Skeletal muscle satellite cell (primary cell): ENCODE data around the gene GNS.

Experiments used
- H3K27me3 ChIP-seq: 2 replicates; pipeline ENCODE4 v1.7.0; 2013; ENCODE audit warnings: low read length; ENCODE audit not compliant: control insufficient read depth, insufficient read depth
- H3K36me3 ChIP-seq: 2 replicates; pipeline ENCODE4 v1.7.0; 2013; ENCODE audit warnings: mild to moderate bottlenecking, control low read depth, low read length; ENCODE audit not compliant: insufficient read depth
- H3K4me1 ChIP-seq: 2 replicates; pipeline ENCODE4 v1.7.0; 2013; ENCODE audit warnings: low read length; ENCODE audit not compliant: control insufficient read depth, insufficient read depth
- H3K4me2 ChIP-seq: 2 replicates; pipeline ENCODE4 v1.7.0; 2013; ENCODE audit warnings: mild to moderate bottlenecking, low read length
- H3K4me3 ChIP-seq: 2 replicates; pipeline ENCODE4 v1.7.0; 2013; ENCODE audit warnings: low read length
- H3K9ac ChIP-seq: 2 replicates; pipeline ENCODE4 v1.7.0; 2013; ENCODE audit warnings: mild to moderate bottlenecking, low read depth, low read length, moderate library complexity
- H3K9me3 ChIP-seq: replicated peaks from 2 replicates; pipeline ENCODE4 v1.7.0; 2013; ENCODE audit warnings: mild to moderate bottlenecking, control low read depth, low read length

Gene GNS

GRCh38 chr12:64745259-64745807 lies 13.9 kb downstream of the GNS start:
- no peaks in the 10 kb centered on the region for H3K9me3 ChIP-seq
- peaks cover 35% of the 10 kb centered on the region for H3K4me1 ChIP-seq
- no peak overlapping the region for H3K4me2 ChIP-seq
- no peaks in the 10 kb centered on the region for H3K27me3 ChIP-seq
- H3K9ac ChIP-seq: no peak overlapping the region
- no peak overlapping the region for H3K4me3 ChIP-seq
- peaks cover 33% of the 10 kb centered on the region for H3K36me3 ChIP-seq

- H3K4me3 ChIP-seq: no peak overlapping the region
- H3K36me3 ChIP-seq: peaks cover 39% of the 10 kb centered on the region
- no peaks in the 10 kb centered on the region for H3K27me3 ChIP-seq
- H3K9ac ChIP-seq: no peak overlapping the region
- no peaks in the 10 kb centered on the region for H3K9me3 ChIP-seq
- peak overlapping the region; percentile 36 for H3K4me2 ChIP-seq
- peaks cover 38% of the 10 kb centered on the region for H3K4me1 ChIP-seq
These were observed 14.6 kb downstream of the GNS start for GRCh38 chr12:64744422-64745258.

- H3K4me3 ChIP-seq: no peak overlapping the region
- H3K36me3 ChIP-seq: peaks cover 47% of the 10 kb centered on the region
- no peak overlapping the region for H3K4me2 ChIP-seq
- H3K27me3 ChIP-seq: no peaks in the 10 kb centered on the region
- peaks cover 44% of the 10 kb centered on the region for H3K4me1 ChIP-seq
- no peaks in the 10 kb centered on the region for H3K9me3 ChIP-seq
- H3K9ac ChIP-seq: no peak overlapping the region
These were observed 16.0 kb downstream of the GNS start for GRCh38 chr12:64743206-64743605.

- H3K4me2 ChIP-seq: no peak overlapping the region
- H3K4me3 ChIP-seq: no peak overlapping the region
- H3K4me1 ChIP-seq: peaks cover 40% of the 10 kb centered on the region
- H3K9ac ChIP-seq: no peak overlapping the region
- H3K9me3 ChIP-seq: no peaks in the 10 kb centered on the region
- H3K36me3 ChIP-seq: peaks cover 51% of the 10 kb centered on the region
- H3K27me3 ChIP-seq: no peaks in the 10 kb centered on the region
These were observed 16.8 kb downstream of the GNS start for GRCh38 chr12:64742416-64742815.

GRCh38 chr12:64740646-64741045 lies 18.6 kb downstream of the GNS start:
- Histone ChIP-seq H3K9ac (no peak overlapping the region), H3K36me3 (peaks cover 64% of the 10 kb centered on the region)

GRCh38 chr12:64739778-64740177 lies 19.4 kb downstream of the GNS start:
- H3K36me3 ChIP-seq: peaks cover 64% of the 10 kb centered on the region
- H3K27me3 ChIP-seq: no peaks in the 10 kb centered on the region
- H3K9ac ChIP-seq: no peak overlapping the region
- H3K4me2 ChIP-seq: no peak overlapping the region
- peaks cover 15% of the 10 kb centered on the region for H3K4me1 ChIP-seq
- H3K4me3 ChIP-seq: no peak overlapping the region
- no peaks in the 10 kb centered on the region for H3K9me3 ChIP-seq

More at GRCh38 chr12:64740646-64741045, 18.6 kb downstream of the GNS start:
- peaks cover 23% of the 10 kb centered on the region for H3K4me1 ChIP-seq
- H3K27me3 ChIP-seq: no peaks in the 10 kb centered on the region
- H3K9me3 ChIP-seq: no peaks in the 10 kb centered on the region
- no peak overlapping the region for H3K4me3 ChIP-seq
- H3K4me2 ChIP-seq: no peak overlapping the region

- Histone ChIP-seq H3K9me3 (no peaks in the 10 kb centered on the region), H3K27me3 (no peaks in the 10 kb centered on the region), H3K9ac (no peak overlapping the region), H3K36me3 (peaks cover 42% of the 10 kb centered on the region), H3K4me2 (no peak overlapping the region), H3K4me3 (no peak overlapping the region), H3K4me1 (peaks cover 24% of the 10 kb centered on the region)
These were observed 21.7 kb downstream of the GNS start for GRCh38 chr12:64737539-64737938.

- no peak overlapping the region for H3K9ac ChIP-seq
- H3K4me1 ChIP-seq: peaks cover 24% of the 10 kb centered on the region
- no peaks in the 10 kb centered on the region for H3K9me3 ChIP-seq
- no peak overlapping the region for H3K4me2 ChIP-seq
- peaks cover 38% of the 10 kb centered on the region for H3K36me3 ChIP-seq
- H3K27me3 ChIP-seq: no peaks in the 10 kb centered on the region
- no peak overlapping the region for H3K4me3 ChIP-seq
These were observed 22.4 kb downstream of the GNS start for GRCh38 chr12:64736771-64737170.

- no peak overlapping the region for H3K9ac ChIP-seq
- H3K4me3 ChIP-seq: no peak overlapping the region
- peaks cover 24% of the 10 kb centered on the region for H3K4me1 ChIP-seq
- H3K4me2 ChIP-seq: no peak overlapping the region
- peaks cover 32% of the 10 kb centered on the region for H3K36me3 ChIP-seq
- H3K9me3 ChIP-seq: no peaks in the 10 kb centered on the region
- no peaks in the 10 kb centered on the region for H3K27me3 ChIP-seq
These were observed 23.8 kb downstream of the GNS start for GRCh38 chr12:64735442-64735841.

- peaks cover 21% of the 10 kb centered on the region for H3K36me3 ChIP-seq
These were observed 25.3 kb downstream of the GNS start for GRCh38 chr12:64733857-64734256.

GRCh38 chr12:64731683-64732082 lies 27.5 kb downstream of the GNS start:
- H3K36me3 ChIP-seq: peaks cover 13% of the 10 kb centered on the region
- H3K4me3 ChIP-seq: no peak overlapping the region

More at GRCh38 chr12:64733857-64734256, 25.3 kb downstream of the GNS start:
- Histone ChIP-seq H3K9me3 (no peaks in the 10 kb centered on the region), H3K4me1 (peaks cover 16% of the 10 kb centered on the region), H3K4me2 (peak overlapping the region; percentile 51), H3K4me3 (no peak overlapping the region), H3K27me3 (no peaks in the 10 kb centered on the region), H3K9ac (no peak overlapping the region)

GRCh38 chr12:64730588-64730969 lies 28.6 kb downstream of the GNS start:
- Histone ChIP-seq H3K4me1 (peaks cover 14% of the 10 kb centered on the region), H3K9me3 (no peaks in the 10 kb centered on the region), H3K36me3 (peaks cover 8% of the 10 kb centered on the region), H3K27me3 (no peaks in the 10 kb centered on the region), H3K9ac (no peak overlapping the region), H3K4me2 (no peak overlapping the region), H3K4me3 (no peak overlapping the region)

More at GRCh38 chr12:64731683-64732082, 27.5 kb downstream of the GNS start:
- Histone ChIP-seq H3K9ac (no peak overlapping the region), H3K4me2 (no peak overlapping the region), H3K9me3 (no peaks in the 10 kb centered on the region), H3K4me1 (peaks cover 14% of the 10 kb centered on the region), H3K27me3 (no peaks in the 10 kb centered on the region)
